GM19099 (cell line): ENCODE data around the gene FNBP1.

Experiments
- POLR2A ChIP-seq: IDR thresholded peaks from 3 replicates; pipeline ENCODE4 v1.6.1; 2011; ENCODE audit warnings: low read depth; ENCODE audit not compliant: insufficient read length; ENCODE audit errors: extremely low read depth

FNBP1 gene

GRCh38 chr9:130042885-130043653 lies at the start of gene FNBP1:
FNBP1 (minus strand) TSS chr9:130043189; CDS start chr9:130042975, 214 bp downstream.
- TF ChIP-seq POLR2A = peak; percentile 94

GRCh38 chr9:130090915-130091314 lies 47.9 kb upstream of the FNBP1 start:
- no peak for TF ChIP-seq POLR2A

- TF ChIP-seq POLR2A = no peak
These were observed 46.2 kb upstream of the FNBP1 start for GRCh38 chr9:130089141-130089540.

- TF ChIP-seq POLR2A = no peak
These were observed 45.1 kb upstream of the FNBP1 start for GRCh38 chr9:130088051-130088450.

DNA sequence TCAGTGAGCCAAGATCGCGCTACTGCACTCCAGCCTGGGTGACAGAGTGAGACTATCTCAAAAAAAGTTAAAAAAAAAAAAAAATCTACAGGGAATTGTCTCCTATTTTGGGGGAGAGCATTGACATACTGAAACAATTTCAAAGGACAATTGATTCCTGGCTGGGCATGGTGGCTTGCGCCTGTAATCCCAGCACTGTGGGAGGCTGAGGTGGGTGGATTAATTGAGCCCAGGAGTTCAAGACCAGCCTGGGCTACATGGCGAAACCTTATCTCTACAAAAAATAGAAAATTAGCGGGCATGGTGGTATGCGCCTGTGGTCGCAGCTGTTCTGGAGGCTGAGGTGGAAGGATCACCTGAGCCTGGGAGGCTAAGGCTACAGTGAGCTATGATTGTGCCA lies 41.3 kb upstream of the FNBP1 start:
- TF ChIP-seq POLR2A = no peak

GRCh38 chr9:130078547-130078946 lies 35.6 kb upstream of the FNBP1 start:
- TF ChIP-seq POLR2A = no peak

DNA sequence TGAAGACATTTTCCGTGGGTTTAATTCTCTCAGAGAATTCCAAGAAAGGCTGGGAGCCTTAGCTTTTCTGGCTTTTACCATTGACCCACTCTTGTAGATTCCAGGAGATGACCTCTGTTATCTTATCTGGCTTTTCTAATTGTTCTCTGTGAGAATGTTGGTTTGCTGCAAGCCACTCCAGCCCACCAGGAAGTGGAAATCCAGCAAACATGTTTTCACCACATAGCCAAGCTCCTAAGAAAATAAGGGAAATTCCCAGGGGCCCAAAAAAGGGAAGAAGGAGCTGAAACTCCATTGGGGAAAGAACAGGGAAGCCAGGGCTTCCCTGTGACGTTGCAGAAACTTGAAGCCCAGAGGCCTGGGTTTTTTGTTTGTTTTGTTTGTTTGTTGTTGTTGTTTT lies 30.4 kb upstream of the FNBP1 start:
- no peak for TF ChIP-seq POLR2A

DNA sequence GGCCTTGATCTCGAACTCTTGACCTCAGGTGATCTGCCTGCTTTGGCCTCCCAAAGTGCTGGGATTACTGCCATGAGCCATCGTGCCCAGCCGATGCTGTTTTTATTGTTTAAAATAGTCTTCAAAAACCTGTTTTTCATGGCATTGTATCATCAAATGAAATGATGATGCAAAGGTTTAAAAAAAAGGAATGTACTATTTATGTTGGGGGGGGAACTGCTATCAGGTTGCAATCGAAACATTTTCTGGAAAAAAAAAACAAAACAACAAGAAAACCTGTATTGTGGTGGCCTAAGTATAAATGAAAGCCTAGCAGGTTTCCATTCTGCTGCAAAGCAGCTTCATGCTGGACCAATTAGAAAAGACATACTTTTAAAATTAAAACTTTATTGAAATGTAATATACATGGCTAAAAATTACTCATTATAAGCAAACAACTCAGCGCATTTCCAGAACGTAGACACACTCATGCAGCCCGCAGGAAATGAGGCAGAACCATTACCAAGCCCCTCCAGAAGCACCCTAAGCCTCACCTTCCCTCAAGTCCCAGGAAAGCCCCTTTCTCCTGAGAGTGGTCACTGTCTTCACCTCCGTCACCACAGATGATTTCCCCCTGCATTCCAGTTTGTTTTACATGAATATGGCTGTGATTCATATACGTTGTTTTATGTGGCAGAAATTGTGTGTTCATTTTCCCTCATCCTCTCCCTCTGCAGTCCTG lies 29.7 kb upstream of the FNBP1 start:
- TF ChIP-seq POLR2A = no peak

- TF ChIP-seq POLR2A = no peak
These were observed 26.1 kb upstream of the FNBP1 start for GRCh38 chr9:130069048-130069447.

DNA sequence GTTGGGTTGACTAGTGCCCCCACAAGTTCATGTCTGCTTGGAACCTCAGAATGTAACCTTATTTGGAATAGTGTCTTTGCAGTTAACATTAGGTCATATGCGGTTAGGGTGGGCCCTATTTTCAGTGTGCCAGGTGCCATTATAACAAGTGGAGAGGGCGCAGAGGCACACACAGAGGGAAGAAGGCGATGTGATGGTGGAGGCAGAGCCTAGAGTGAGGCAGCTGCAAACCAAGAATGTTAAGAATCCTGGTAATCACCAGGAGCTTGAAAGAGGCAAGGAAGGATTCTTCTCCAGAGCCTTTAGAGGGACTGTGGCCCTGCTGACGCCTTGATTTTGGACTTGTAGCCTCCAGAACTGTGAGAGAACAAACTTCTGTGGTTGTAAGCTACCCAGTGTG lies 21.6 kb upstream of the FNBP1 start:
- no peak for TF ChIP-seq POLR2A

GRCh38 chr9:130062750-130063149 lies 19.8 kb upstream of the FNBP1 start:
- no peak for TF ChIP-seq POLR2A

GRCh38 chr9:130060296-130060695 lies 17.3 kb upstream of the FNBP1 start:
- no peak for TF ChIP-seq POLR2A

DNA sequence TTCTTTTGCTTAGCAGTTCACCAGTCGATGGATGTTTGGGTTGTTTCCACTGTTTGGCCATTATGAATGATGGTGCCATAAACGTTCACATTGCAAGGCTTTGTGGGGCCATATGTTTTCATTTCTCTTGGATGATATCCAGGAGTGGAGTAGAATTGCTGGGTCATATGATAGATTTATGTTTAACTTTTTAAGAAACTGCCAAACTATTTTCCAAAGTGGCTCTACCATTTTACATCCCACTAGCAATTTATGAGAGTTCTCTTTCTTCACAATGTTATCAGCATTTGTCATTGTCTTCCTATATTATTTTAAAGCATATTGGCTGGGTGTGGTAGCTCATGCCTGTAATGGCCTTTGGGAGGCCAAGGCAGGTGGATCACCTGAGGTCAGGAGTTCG lies 15.9 kb upstream of the FNBP1 start:
- no peak for TF ChIP-seq POLR2A

DNA sequence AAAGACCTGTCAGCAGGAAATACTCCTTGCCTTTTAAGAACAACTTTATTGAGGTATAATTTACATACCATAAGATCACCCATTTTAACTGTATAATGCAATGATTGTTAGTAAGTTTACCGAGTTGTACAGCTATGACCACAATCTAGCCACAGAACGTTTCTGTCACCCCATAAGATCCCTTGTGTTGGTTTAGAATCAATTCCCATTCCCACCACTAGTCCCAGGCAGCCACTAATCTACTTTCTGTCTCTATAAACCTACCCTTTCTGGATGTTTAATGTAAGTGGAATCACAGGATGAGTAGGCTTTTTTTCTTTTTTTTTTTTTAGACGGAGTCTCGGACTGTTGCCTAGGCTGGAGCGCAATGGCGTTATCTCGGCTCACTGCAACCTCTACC lies 15.2 kb upstream of the FNBP1 start:
- no peak for TF ChIP-seq POLR2A

DNA sequence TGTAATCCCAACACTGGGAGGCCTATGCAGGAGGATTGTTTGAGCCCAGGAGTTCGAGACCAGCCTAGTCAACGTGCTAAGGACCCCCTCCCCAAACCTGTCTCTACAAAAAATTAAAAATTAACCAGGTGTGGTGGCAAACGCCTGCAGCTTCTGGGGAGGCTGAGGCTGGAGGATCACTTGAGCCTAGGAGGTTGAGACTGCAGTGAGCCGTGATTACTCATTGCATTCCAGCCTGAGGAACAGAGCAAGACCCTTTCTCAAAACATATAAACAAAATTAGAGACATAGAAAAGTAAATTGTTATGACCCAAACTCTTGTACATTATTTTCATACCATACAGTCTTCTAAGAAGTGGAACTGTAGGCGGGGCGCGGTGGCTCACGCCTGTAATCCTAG lies 11.8 kb upstream of the FNBP1 start:
- TF ChIP-seq POLR2A = no peak

- TF ChIP-seq POLR2A = no peak
These were observed 11.4 kb upstream of the FNBP1 start for GRCh38 chr9:130054325-130054786.

- TF ChIP-seq POLR2A = peak; percentile 79
These were observed 10.7 kb upstream of the FNBP1 start, which contains the start of gene GPR107 for GRCh38 chr9:130053504-130054324. GPR107 (plus strand) TSS chr9:130053906; CDS start chr9:130053933, 27 bp downstream.
